Activated CD8-positive, alpha-beta memory T cell treated with anti-CD3 and anti-CD28 coated beads, Interleukin-2, amount 50 U/mL, for 48 hours (primary cell): ENCODE data around the gene ID4.

Source experiments
- DNase-seq: peaks from one replicate; pipeline ENCODE4 v3.0.0-alpha.2; 2020

ID4 gene

GRCh38 chr6:19836799-19837510 is at the start of gene ID4:
ID4 (plus strand) TSS chr6:19837370; CDS start chr6:19837755, 385 bp downstream.
- peak; percentile 52 for DNase-seq

DNA sequence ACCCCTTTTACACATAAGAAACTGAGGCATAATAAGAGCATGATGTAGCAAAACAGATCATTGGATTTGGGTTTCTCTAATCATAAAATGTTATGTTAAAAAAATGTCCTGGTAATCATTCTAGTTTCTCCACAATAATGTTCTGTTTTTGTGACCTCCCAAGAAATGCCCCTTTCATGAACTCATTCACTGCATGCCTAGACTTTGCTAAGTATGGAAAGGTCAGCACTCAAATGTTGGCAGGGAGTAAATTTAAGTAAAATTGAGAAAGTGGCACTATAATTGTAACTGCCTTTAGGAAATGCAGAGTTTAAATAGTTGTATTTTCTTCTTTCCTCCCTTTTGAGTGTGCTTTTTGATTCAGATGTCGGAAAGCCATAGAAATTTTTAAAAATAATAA is 48.5 kb upstream of the ID4 start:
- no peak for DNase-seq

- DNase-seq = no peak
Measured at GRCh38 chr6:19789100-19789803, 47.9 kb upstream of the ID4 start.

DNA sequence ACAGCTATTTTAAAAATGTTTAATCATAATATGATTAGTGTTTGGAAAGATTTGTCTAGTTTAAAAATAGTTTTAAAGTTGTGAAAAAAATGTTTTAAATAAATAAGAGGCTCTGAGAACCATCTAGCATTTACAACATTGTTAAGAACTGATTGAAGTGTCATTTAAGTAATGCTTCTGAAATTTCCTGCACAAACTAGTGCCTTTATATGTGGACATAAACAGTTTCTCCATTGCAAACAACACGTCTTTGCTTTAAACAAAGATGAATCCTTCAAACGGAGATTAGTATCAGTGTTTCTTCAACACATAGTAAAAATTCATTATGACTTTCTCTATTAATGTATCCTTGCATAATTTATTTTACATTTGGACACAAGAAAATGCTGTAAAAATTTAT is 45.9 kb upstream of the ID4 start:
- DNase-seq = no peak

GRCh38 chr6:19795211-19795610 is 42.0 kb upstream of the ID4 start:
- DNase-seq = no peak

- no peak for DNase-seq
Measured at GRCh38 chr6:19796452-19796851, 40.7 kb upstream of the ID4 start.

DNA sequence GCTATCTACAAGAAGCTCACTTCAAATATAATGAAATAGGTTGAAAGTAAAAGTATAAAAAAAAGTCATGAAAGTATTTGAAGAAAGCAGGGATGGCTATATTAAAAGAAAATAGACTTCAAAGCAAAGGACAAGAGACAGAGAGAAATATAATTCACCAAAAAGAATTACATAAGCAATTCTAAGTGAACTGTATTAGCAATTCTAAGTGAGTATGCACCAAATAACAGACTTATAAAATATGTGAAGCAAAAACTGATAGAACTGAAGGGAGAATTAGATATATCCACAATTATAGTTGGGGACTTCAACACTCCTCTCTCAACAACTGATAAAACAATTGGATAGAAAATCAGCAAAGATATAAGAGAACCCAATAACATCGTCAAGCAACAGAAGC is 38.8 kb upstream of the ID4 start:
- DNase-seq = no peak

DNA sequence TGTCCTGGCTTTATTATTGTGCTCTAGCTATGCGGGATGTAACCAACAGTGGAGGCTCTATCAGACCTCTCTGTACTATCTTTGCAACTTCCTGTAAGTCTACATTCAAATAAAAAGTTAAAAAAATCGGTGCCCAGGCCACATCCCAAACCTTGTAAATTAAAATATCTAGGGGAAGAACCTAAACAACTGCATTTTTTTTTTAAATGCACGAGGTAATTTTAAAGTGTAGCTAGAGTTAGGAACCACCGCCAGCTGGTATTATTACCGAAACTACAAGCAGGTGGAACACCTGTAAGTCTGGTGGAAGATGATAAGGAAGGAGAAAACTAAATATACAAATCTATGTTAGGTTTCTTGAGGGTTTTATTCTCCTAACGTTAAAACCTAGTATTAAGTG is 34.5 kb upstream of the ID4 start:
- DNase-seq = no peak

- DNase-seq = no peak
Measured at GRCh38 chr6:19803331-19804204, 33.6 kb upstream of the ID4 start.

- DNase-seq = peak; percentile 86
Measured at GRCh38 chr6:19804205-19805128, 32.7 kb upstream of the ID4 start.

- no peak for DNase-seq
Measured at GRCh38 chr6:19805129-19805481, 32.1 kb upstream of the ID4 start.

GRCh38 chr6:19806971-19807396 is 30.2 kb upstream of the ID4 start:
- DNase-seq = no peak

- no peak for DNase-seq
Measured at GRCh38 chr6:19811397-19812079, 25.6 kb upstream of the ID4 start.

DNA sequence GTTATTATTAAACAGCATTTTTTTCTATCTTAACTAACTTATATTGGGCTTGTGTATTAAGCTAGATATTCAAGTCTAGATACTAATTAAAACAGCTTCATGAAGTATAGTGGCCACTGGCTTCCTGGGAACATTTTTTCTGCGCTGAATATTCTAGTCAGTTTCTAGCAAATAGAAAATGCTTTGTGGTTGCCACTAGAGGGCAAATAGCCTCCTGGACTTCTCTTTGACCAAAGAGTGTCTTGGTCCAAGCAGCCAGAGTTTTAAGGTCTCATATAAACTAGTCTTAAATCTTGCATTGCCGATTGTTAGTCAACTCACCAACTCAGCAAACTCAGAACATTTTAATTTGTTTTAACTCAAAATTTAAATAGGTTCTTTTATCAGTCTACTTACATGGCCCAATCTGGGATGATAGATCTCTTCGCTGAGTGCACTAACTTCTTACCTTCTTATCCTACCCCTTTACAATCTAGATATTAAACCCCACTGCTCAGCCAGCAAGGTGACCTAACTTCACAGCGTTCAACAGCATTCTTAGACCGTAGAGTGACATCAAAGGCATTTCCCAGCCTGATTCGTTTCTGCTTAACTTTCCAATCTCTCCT is 24.6 kb upstream of the ID4 start:
- no peak for DNase-seq

GRCh38 chr6:19818805-19819204 is 18.4 kb upstream of the ID4 start:
- DNase-seq = no peak

DNA sequence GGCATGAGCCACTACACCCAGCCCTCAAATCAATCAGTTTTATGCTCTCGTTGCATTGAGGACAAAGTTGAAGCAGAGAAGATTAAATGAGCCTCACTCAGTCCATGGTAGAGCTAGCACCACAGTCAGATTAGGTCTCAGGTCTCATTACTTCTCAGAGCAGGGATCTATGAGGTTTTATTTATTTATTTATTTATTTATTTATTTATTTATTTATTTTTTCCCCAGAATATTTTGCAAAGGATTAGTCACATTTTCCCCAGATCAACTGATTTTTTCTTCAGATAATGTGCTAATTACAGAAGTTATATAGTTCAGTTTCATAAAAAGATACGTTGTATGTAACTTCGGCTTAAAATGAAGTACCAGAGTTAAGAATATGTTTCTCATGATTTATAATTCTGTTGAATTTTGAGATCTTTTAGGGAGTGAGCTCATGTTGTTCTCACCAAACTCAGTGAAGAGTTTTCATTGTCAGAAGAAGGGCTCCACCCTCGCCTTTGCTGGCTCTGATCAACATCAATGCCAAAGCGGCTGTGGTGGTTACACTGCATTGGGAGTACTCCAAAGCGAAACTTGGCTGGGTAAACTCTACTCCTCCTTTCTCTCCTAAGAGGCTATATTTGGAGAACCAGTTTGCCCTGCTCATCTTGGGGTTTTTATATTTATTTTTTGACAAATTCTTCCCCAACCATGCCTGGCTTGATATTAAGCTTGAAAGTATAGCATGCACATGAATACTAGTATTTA is 12.9 kb upstream of the ID4 start:
- no peak for DNase-seq

DNA sequence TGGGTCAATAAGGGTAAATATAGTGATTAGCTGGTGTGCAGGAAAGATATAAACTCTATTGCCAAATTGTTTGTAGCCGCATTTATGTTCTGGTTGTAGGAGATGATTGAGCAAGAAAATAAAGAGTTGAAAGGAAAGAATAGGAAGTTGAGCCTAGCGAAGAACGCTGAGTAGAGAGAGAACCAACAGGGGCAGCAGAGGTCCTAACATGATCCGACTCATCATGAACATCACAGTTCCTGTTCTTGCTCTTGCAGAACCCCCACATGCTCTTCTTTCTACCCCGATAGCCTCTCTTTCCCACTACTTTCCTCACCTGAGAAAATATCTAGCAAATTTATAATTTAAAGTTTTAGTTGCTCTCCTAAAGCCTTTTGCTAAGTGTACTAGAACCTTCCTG is 9.9 kb upstream of the ID4 start:
- no peak for DNase-seq

- no peak for DNase-seq
Measured at GRCh38 chr6:19827903-19828302, 9.3 kb upstream of the ID4 start.

GRCh38 chr6:19830171-19830570 is 7.0 kb upstream of the ID4 start:
- no peak for DNase-seq

DNA sequence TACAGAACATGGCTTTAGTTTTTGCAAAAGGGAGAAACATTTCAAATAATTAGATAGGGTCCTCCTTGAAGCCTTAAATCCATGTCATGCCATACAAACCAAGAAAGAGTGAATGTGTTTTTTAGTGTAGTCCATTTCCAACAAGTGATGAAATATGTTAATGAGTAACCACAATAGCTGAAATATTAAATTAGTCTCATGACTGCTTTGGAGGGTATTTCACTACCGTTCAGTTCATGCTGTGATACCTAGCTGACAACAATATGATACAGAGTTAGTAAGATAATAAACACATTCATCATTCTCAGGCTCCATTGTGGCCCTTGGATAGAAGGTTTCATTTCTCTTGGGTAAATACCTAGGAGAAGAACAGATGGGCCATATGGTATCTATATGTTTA is 5.8 kb upstream of the ID4 start:
- DNase-seq = no peak

DNA sequence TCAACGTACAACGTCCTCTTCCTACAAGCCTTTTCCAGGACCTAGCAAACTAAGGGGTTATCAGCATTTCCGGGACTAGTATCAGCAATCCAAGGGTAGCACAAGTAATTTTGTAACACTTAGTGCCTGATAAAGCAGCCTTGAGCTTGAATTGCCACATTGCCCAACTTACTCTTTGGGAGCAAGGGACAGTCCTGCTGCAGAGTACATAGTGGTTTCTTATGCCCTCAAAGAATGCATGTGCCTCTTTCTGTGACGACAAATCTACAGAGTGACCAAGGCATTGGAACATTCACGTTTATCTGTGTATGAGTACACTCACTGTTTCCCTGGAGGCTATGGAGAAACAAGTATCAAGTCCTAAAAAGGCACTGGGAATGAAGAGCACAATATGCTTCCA is 3.2 kb upstream of the ID4 start:
- DNase-seq = no peak
